Head of caudate nucleus (tissue), 42 donors: Measurements from ENCODE around the gene SRGAP3.

Source experiments
- DNase-seq, 42 donors: peaks; one replicate each; pipeline versions ENCODE4 v3.0.0 to v3.0.0-alpha.2; 2020 to 2021; ENCODE audit warnings: mixed read lengths in 7 of 42
- intact Hi-C: fragments of 100-400 bp; cut with DNase I; formaldehyde crosslinking; loops from one replicate; pipeline ENCODE4 v1.15.0; 2022

Gene SRGAP3

DNA sequence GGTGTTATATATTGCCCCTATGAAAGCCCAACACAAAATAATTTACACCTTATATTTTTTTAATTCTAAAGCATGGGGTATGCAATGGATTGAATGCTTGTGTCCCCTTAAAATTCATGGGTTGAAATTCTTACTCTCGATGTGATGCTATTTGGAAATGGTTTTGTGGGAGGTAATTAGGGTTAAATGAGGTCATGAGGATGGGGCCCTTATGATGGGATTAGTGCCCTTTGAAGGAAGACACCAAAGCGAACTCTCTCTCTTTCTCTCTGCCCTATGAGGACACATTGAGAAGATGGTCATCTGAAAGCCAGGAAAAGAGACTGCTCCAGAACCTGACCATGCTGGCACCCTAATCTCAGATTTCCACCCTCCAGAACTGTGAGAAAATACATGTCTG lies 7.6 kb upstream of the SRGAP3 start:
- no peak for DNase-seq
- intact Hi-C loops, result no loop called here

DNA sequence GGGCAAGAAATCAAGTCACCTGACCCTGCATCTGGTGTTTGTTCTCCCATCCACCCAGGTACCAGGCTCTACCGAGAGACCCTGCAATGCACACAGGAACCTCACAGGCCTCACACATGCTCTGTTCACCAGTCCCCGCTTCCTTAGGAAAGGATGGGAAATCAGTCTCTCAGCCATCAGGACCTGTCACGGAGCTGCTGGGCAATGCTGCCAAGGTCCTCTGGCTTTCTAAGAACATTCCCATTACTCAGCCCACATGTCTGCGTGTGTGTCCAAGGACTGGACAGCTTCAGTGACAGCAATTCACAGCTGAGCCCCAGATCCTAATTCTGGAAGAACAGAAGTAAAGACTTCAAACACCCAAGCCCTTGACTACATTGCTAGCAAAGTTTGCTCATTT lies 6.5 kb upstream of the SRGAP3 start:
- no peak for DNase-seq
- intact Hi-C loops, result no loop called here

DNA sequence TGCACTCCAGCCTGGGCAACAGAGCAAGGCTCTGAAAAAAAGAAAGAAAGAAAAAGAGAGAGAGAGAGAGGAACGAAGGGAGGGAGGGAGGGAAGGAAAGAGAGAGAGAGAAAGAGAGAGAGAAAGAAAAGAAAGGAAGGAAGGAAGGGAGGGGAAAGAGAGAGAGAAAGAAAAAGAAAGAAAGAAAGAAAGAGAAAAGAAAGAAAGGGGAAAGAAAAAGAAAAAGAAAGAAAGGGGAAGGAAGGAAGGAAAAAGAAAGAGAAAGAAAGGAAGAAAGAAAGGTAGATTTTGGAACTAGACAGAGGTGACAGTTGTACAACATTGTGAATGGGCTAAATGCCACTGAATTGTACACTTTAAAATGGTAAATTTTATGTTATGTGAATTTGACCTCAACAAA lies 5.3 kb upstream of the SRGAP3 start:
- intact Hi-C loops, result no loop called here
- DNase-seq, result no peak

DNA sequence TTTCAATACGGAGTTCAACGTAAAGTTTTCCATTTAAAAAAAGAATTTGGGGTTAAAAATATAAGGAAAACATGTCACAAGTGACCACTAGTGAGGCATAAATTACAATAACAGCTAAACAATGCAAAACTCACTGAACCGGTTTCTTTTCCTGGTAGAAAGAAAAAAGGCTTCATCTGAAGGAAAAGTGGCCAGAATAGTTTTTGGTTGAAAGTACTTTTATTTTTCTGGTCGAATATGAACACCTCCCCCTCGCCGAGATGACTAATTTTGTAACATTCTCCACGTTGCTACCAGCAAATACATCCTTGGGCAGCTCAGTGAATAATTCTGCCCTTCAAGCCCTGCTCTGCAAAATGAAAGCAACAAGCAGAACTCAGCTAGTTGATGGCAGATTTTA lies 3.9 kb upstream of the SRGAP3 start:
- DNase-seq, result no peak
- intact Hi-C loops, result no loop called here

DNA sequence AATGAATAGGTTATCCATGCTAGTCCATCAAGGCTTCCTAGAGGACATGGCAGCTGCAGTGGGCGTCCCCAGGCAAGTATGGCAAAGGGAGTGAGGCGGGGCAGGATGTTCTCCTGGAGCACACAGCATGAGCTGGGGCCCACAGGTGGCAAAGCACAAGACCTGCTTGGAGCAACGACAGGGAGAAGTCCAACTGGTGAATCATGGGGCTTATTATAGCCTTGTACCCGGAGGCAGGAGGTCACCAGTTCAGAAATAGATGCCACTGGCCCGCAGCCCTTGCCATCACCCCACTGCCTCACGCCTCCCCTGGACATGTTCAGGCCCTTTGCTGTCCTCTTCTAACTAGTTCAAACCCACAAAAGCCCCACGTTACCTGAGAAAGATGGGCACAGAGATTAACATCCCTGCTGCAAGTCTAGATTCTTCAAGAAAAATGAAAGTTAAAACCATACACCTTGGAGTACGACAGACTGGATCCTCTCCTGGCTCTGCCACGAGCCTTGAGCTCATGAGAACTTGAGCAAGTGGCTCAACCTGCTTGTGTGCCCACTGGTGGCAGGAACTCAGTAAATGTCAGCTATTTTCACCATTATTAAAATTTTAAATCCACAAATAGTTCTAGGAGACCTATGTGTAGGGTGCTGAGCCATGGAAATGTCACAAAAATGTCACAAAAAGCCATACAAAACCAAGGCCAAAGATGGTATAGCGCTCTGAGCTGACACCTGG lies 1.8 kb upstream of the SRGAP3 start:
- intact Hi-C loops, result no loop called here
- DNase-seq, result no peak

DNA sequence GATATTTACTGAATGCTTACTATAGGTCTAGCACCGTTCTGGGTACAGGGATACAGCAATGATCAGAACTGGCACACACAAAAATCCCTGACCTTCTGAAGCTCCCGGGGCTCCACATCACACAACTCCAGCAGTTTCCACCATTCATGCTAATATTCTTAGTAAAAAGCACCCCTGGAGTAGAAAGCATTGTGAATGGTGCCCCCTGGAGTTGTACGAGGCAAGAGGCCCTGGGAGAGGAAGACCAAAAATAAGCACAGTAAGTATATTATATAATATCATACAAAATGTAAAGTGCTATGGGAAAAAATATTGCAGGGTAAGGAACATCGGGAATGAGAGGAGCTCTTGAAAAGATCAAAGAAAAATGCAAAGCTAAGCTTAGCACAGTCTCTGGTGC lies 790 bp upstream of the SRGAP3 start:
- intact Hi-C loops, result no loop called here

DNA sequence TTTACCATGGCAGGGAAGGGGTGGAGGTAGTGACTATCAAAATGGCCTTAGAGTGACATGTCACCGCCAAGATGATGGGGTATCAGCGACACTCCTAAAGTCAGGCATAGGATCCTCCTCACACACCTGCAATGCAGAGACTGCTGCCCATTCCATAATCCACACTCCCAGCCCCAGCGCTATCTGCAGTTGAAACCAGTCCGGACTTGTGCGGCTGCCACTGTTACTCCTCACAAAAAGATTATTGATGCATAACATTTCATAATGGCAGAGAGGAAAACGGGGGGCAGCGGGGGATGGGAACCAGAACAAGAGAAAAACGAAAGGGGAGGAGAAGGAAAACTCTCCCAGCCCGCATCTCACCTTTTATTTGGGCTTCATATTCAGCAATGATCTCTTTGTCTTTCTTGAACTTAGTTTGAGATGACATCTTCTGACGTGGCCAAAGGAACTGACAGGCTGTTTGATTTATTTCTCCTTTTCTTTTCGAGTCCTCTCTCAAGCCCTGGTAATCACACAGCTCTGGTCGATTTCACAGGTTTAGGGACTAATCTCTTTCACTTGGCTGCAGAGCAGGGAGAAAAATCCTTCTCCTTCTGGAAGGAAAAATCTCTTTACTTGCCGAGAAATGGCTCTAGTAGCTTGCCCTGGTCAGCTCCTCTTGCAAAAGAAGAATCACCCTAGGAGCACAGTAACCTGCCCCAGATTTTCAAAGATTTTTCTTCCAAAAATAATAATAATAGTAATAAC lies 749 bp downstream of the SRGAP3 start:
- intact Hi-C loops, result loop anchor here (5.0 kb wide), 1 partner anchor 261 kb away; no protein-coding TSS in a partner anchor
- DNase-seq, result peak in 37 of 42 donors; percentile 10 to 70 (median 38)

More for the DNA sequence above, 790 bp upstream of the SRGAP3 start:
- DNase-seq, result peak in 36 of 42 donors; percentile 11 to 75 (median 50)

DNA sequence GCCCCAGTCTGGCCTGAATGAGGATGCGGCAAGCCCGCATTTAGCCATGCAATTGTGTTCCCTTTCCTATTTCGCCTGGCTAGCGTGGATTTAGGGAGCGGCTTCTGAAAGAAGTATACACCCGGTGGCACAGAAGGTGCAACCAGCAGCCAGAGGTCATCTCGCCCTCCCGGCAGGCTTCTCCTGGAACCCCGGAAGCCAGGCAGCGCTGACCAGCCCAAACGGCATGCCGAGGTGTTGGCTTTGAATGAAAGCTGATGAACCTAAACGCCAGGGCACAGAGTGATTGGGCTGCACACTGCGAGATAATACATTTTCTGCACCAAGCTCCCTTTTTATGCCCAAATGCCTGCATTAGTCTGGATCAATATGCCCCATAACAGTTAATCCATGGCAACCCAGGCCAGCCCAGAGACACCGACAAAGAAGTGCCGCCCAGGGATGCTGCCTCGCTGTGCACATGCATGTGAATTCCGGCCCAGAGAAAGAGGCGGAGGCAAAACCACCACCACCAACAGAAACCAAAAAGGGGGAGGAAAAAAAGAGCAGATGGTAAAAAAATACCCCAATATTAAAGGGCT lies 1.4 kb downstream of the SRGAP3 start:
- peak in 32 of 42 donors; percentile 7 to 62 (median 33) for DNase-seq

DNA sequence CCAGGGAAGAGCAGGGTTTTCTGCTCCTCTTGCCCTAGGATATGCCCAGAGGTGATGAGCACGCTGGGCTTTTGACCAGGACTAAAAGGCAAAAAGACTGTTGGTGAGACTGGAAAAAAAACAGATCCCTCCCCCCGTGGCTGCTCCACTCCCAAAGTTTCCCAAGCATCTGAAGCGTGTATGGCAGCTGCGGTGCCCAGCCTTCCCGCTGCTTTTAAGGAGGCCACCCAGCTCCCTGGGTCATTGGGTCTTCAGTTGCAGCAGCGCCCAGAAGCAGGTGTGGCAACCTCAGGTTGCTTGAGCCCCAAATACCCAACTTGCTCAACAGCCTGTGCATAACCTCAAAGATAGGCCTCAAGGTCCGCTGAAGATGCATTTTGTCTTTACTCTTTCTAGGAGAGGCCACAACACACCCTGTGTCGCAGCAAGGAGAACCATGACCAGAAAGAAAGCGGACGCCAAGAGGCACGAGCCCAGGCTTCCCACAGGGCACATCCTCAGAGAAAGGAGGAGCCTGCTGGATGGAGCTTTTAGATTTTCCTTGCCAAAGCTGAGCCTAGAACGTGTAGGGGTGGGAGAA lies 2.0 kb downstream of the SRGAP3 start:
- DNase-seq, result peak in 16 of 42 donors; percentile 9 to 44 (median 26)

More for the DNA sequence above, 1.4 kb downstream of the SRGAP3 start:
- intact Hi-C loops, result loop anchor here (5.0 kb wide), 1 partner anchor 261 kb away; no protein-coding TSS in a partner anchor

DNA sequence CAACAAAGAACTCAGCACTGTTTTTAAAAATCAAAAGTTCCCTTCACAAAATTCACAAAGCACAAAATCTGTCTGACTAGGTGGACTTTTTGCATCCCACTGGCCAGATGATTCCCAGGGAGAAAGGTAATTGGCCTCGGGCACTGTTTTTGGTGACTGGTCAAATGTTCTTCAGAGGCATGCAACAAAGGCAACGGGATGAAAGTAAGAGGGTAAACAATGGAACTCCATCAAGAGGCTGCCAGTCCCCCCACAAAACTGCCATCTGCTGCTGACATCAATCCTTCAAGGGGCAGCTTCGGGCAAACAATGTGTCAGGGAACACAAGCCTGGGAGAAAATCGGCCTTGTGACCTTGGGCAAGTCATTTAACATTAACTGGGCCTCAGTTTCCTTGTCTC lies 3.3 kb downstream of the SRGAP3 start:
- intact Hi-C loops, result loop anchor here (5.0 kb wide), 1 partner anchor 259 kb away; no protein-coding TSS in a partner anchor
- DNase-seq, result no peak

More for the DNA sequence above, 2.0 kb downstream of the SRGAP3 start:
- intact Hi-C loops, result loop anchor here (5.0 kb wide), 1 partner anchor 260 kb away; no protein-coding TSS in a partner anchor

DNA sequence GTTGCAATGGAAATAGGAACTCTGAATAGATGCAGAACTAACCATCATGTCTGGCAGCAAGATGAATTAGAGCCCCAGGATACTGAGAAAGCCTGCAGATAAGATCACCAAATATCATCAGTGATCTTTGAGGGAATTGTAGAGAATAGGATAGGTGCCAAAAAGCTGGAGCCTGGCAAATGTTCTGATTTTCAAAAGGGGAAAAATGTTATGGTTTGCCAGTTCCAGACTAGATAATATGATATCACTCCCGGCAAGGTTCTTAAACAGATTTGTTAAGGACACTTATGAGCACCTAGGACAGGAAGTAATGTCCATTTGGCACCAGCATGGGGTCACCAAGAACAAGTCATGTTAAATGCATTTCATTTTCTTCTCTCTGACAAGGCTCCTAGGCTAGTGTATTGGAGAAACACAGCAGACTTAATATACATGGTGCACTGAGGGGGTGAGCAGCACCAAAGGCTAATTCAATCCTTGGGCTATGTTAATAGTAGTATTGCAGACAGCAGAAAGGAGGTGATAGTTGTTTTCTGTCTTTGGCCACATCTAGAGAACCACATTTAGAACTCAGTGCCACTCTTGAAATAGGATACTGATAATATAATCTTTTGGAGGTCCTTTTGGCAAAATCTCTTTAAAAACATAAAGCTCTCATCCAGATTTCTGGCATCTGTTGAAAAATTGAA lies 4.8 kb downstream of the SRGAP3 start:
- intact Hi-C loops, result loop anchor here (5.0 kb wide), 1 partner anchor 257 kb away; no protein-coding TSS in a partner anchor
- DNase-seq, result no peak

DNA sequence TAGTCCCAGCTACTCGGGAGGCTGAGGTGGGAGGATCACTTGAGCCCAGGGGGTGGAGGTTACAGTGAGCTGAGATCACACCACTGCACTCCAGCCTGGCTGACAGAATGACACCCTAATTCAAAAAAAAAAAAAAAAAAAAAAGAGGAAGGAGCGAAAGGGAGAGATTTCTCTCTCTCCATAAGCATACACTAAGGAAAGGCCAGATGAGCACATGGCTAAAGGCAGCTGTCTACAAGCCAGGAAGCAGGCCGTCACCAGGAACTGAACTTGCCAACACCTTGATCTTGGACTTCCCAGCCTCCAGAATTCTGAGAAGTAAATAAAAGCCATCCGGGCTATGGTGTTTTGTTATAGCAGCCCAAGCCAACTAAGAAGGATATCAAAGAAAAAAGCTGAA lies 7.5 kb downstream of the SRGAP3 start:
- intact Hi-C loops, result no loop called here
- DNase-seq, result no peak

DNA sequence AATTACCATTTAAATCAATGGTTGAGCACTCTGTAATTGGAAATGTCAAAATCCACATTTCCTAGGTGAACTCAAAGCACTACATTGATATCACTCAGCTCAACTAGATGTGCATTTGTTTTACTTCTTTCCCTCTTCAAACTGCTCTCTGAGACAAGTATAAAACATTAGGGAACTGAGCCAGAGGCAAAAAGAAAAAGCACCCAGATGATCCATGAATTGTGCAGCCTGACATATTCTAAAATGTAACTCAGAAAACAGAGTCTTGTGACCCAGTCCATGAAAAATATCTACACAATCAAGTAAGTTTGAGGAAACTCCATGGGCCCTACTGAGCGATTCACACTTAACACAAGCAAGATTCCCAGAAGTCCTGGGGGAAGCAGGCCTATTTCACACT lies 9.8 kb downstream of the SRGAP3 start:
- intact Hi-C loops, result no loop called here
- DNase-seq, result no peak

DNA sequence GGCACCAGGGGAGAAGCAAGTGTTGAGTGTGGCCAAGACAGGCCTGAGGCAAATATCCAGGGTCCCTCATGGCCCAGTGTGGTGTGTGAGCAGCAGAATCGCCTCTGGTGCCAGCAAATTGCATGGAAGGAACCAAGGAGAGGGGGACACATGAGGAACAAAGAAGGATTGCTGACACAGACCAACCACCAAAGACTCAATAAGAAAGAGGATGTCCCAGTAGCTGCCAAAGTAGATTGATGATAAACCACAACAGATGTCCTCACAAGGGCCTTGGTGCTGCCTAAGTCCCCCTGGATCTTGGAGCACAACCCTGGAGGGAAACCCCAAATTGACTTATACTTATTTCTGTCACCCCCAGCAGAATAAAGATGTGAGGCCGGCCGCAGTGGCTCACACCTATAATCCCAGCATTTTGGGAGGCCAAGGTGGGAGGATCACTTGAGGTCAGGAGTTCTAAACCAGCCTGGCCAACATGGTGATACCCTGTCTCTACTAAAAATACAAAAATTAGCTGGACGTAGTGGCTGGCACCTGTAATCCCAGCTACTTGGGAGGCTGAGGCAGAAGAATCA lies 10.6 kb downstream of the SRGAP3 start:
- intact Hi-C loops, result no loop called here
- no peak for DNase-seq

DNA sequence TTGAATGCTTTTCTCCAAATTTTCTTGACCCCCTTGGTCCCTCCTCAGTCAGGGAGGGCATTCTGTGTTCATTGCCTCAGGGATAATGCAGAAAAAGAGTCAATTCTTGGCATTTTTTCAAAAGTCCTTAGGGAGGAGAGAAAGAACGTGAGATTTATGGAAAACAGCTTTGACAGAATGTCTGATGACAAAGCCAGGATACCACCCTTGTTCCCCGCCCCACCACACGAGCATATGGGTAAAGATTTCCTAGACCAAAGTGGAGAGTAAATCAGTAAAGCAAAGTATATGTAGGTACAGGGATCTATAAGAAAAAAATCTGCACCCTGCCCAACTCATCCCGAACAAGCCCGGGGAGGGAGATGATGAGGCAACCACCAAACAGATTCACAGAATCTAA lies 11.2 kb downstream of the SRGAP3 start:
- DNase-seq, result no peak
- intact Hi-C loops, result no loop called here

DNA sequence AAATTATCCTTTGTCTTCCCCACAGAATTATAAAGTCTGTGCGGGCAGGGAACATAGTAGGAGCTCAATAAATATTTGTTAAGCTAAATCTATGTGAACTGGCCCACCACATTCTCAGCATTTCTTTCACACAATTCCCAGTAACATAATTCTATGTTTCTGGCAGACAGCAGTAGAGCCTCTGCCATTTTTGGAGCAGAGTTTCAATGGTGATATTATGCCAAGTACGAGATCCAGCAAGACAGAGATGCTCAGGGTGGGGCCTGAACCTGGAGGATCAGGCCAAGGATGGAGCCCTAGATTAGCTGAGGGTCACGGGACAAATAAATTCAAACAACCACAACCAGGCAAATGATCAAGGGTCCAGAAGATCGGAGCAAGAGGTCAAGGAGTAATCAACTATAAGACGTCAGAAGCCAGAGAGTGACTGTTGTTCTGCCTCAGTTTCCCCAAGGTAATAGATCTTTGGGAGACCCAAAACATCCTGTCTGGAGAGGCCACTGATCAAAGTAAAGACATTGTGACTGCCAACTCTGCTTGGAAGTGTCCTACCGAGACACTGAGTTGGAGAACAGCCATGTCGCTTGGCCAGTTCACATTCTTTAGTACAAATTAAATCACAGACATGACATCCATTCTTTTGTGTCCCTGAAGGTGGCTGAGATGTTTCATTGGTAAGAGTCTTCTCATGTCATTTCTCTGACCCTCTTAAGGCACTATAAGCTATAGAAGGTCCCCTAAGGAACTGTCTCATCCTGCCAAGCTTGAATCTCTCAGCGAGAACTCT lies 15.4 kb downstream of the SRGAP3 start:
- DNase-seq, result no peak

DNA sequence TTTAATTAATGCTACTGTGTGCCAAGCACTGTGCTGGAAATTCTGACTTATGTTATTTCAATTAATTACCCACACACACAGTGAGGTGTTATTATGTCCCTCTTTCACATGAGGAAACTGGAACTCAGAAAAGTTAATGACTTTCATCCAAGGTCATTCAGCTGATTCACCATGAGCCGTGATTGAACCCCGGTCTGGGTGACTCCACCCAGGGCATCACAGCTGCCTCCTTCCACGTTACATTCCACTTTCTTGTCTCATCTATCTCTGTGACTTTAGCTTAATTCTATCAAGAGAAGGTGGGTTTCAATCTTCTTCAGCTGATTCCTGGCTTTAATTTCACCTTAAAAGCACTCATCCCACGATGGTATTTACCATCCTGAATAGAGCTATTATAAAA lies 16.3 kb downstream of the SRGAP3 start:
- no peak for DNase-seq
- intact Hi-C loops, result no loop called here

More for the DNA sequence above, 15.4 kb downstream of the SRGAP3 start:
- intact Hi-C loops, result no loop called here

DNA sequence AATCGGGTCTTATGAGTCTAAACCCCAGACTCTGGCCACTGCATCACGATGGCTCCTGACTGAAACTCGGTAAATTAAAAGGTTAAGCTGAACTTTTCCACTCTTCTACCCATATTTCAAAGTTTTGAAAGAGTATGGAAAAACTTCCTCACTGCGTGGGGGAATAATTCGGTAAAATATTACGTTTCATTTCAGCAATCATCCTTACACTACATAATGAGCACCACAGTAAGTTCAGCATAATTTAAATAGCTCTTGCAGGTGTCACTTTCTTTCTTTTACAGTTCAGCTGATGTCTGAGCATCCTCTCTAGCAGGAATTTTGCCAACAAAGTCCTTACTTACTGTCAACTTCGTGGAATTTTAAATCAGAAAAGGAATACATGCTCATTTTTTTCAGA lies 17.5 kb downstream of the SRGAP3 start:
- no peak for DNase-seq

More for the DNA sequence above, 17.5 kb downstream of the SRGAP3 start:
- intact Hi-C loops, result no loop called here
